Trophoblast cell (in vitro differentiated cells and primary cell): ENCODE measurements around the gene EFNA3.

Experiments used
- DNase-seq, 2 donors: peaks; one replicate each; pipeline ENCODE4 v3.0.0-alpha.2; 2016
- H2AFZ ChIP-seq: 2 replicates; pipeline ENCODE4 v1.6.1; 2013; ENCODE audit warnings: low read length, moderate library complexity, mild to moderate bottlenecking; ENCODE audit not compliant: insufficient read depth, poor library complexity
- H2AK5ac ChIP-seq: 2 replicates; pipeline ENCODE4 v1.6.1; 2013; ENCODE audit warnings: mild to moderate bottlenecking, low read length
- H2BK120ac ChIP-seq: 2 replicates; pipeline ENCODE4 v1.6.1; 2013; ENCODE audit warnings: low read length, mild to moderate bottlenecking, moderate library complexity; ENCODE audit not compliant: insufficient read depth, poor library complexity
- H2BK12ac ChIP-seq: 2 replicates; pipeline ENCODE4 v1.6.1; 2013; ENCODE audit warnings: mild to moderate bottlenecking, low read length, moderate library complexity
- H2BK5ac ChIP-seq: 2 replicates; pipeline ENCODE4 v1.6.1; 2013; ENCODE audit warnings: low read length, low read depth, moderate library complexity, mild to moderate bottlenecking; ENCODE audit not compliant: poor library complexity
- H3K14ac ChIP-seq: 2 replicates; pipeline ENCODE4 v1.6.1; 2013; ENCODE audit warnings: mild to moderate bottlenecking, low read length
- H3K18ac ChIP-seq: 2 replicates; pipeline ENCODE4 v1.6.1; 2013; ENCODE audit warnings: mild to moderate bottlenecking, low read length
- H3K23ac ChIP-seq: 2 replicates; pipeline ENCODE4 v1.6.1; 2013; ENCODE audit warnings: low read length
- H3K27ac ChIP-seq: 2 replicates; pipeline ENCODE4 v1.5.1; 2013; ENCODE audit warnings: low read depth, mild to moderate bottlenecking, inconsistent platforms, low read length, moderate library complexity
- H3K27me3 ChIP-seq: 2 replicates; pipeline ENCODE4 v1.6.1; 2013; ENCODE audit warnings: inconsistent platforms, mild to moderate bottlenecking, low read length, moderate library complexity; ENCODE audit not compliant: insufficient read depth
- H3K36me3 ChIP-seq, 2 experiments: 1 replicate in 1 of 2; 2 replicates in 1 of 2; pipeline ENCODE4 v1.6.1; 2013; ENCODE audit warnings: low read length in 2 of 2, mild to moderate bottlenecking in 2 of 2, moderate library complexity in 1 of 2; ENCODE audit not compliant: insufficient read depth in 2 of 2, control insufficient read depth in 1 of 2
- H3K4ac ChIP-seq: 2 replicates; pipeline ENCODE4 v1.6.1; 2013; ENCODE audit warnings: low read depth, mild to moderate bottlenecking, low read length, moderate library complexity
- H3K4me1 ChIP-seq, 2 experiments: 1 replicate in 1 of 2; 2 replicates in 1 of 2; pipeline ENCODE4 v1.6.1; 2013; ENCODE audit warnings: low read length in 2 of 2, mild to moderate bottlenecking in 2 of 2, moderate library complexity in 1 of 2; ENCODE audit not compliant: insufficient read depth in 2 of 2, control insufficient read depth in 1 of 2
- H3K4me2 ChIP-seq: 2 replicates; pipeline ENCODE4 v1.6.1; 2013; ENCODE audit warnings: inconsistent platforms, mild to moderate bottlenecking, low read length, moderate library complexity
- H3K4me3 ChIP-seq: 2 replicates; pipeline ENCODE4 v1.5.1; 2013; ENCODE audit warnings: mild to moderate bottlenecking, low read depth, low read length, inconsistent platforms
- H3K79me1 ChIP-seq: one replicate; pipeline ENCODE4 v1.6.1; 2013; ENCODE audit warnings: low read length
- H3K79me2 ChIP-seq: 2 replicates; pipeline ENCODE4 v1.6.1; 2013; ENCODE audit warnings: low read length, mild to moderate bottlenecking; ENCODE audit not compliant: control insufficient read depth, insufficient read depth, poor library complexity
- H3K9ac ChIP-seq: 2 replicates; pipeline ENCODE4 v1.6.1; 2013; ENCODE audit warnings: mild to moderate bottlenecking, low read length
- H3K9me3 ChIP-seq: 2 replicates; pipeline ENCODE4 v1.6.1; 2013; ENCODE audit warnings: low read depth, mild to moderate bottlenecking, control low read depth, inconsistent platforms, low read length; ENCODE audit not compliant: insufficient read depth
- H4K12ac ChIP-seq: 2 replicates; pipeline ENCODE4 v1.6.1; 2013; ENCODE audit warnings: low read depth, mild to moderate bottlenecking, low read length, moderate library complexity
- H4K8ac ChIP-seq: 2 replicates; pipeline ENCODE4 v1.6.1; 2013; ENCODE audit warnings: low read depth, mild to moderate bottlenecking, low read length, moderate library complexity
- H4K91ac ChIP-seq: one replicate; pipeline ENCODE4 v1.6.1; 2013; ENCODE audit warnings: low read depth, mild to moderate bottlenecking, low read length, moderate library complexity
- WGBS: extraction: QIAGEN DNeasy Blood & Tissue Kit; methylation state at CpG from one replicate; pipeline ENCODE4 v1.1.7; 2013; ENCODE audit warnings: missing lambda C conversion rate; ENCODE audit not compliant: insufficient read length, insufficient coverage; ENCODE audit errors: extremely low coverage; 5-methylcytosine and 5-hydroxymethylcytosine counted together

EFNA3 gene

GRCh38 chr1:155064111-155064831, 14.4 kb upstream of the EFNA3 start:
- Histone ChIP-seq H3K4me2 (peak overlapping the region; percentile 77), H3K79me1 (peaks cover 6% of the 10 kb centered on the region), H3K27me3 (no peaks in the 10 kb centered on the region), H4K91ac (peak overlapping the region; percentile 82), H2AK5ac (peak overlapping the region; percentile 26), H3K9me3 (no peaks in the 10 kb centered on the region), H2BK120ac (peak overlapping the region; percentile 49), H3K23ac (no peak overlapping the region), H3K27ac (peak overlapping the region; percentile 84), H3K14ac (peak overlapping the region; percentile 29), H4K8ac (peak overlapping the region; percentile 53), H3K4me3 (peak overlapping the region; percentile 95), H3K79me2 (peaks cover 5% of the 10 kb centered on the region), H3K4ac (peak overlapping the region; percentile 82), H2BK12ac (no peak overlapping the region), H3K9ac (peak overlapping the region; percentile 77), H3K18ac (peak overlapping the region; percentile 74), H2BK5ac (peak overlapping the region; percentile 38), H2AFZ (peak overlapping the region; percentile 56), H3K4me1 (peaks cover 7 to 12% of the 10 kb centered on the region in 2 experiments), H3K36me3 (peaks cover 19 to 22% of the 10 kb centered on the region in 2 experiments), H4K12ac (peak overlapping the region; percentile 56)
- DNase-seq = peak; percentile 66 to 67
- no CpG with 5 or more reads among the region's 14 CpGs for WGBS

GRCh38 chr1:155064832-155065429, 13.7 kb upstream of the EFNA3 start:
- no peak overlapping the region for H4K8ac ChIP-seq
- H2BK12ac ChIP-seq = no peak overlapping the region
- no peak overlapping the region for H4K12ac ChIP-seq
- no peak overlapping the region for H2BK5ac ChIP-seq
- no peaks in the 10 kb centered on the region for H3K27me3 ChIP-seq
- WGBS = no CpG with 5 or more reads among the region's 5 CpGs
- H3K9ac ChIP-seq = no peak overlapping the region
- peaks cover 6% of the 10 kb centered on the region for H3K79me1 ChIP-seq
- no peak overlapping the region for H3K4ac ChIP-seq
- H3K4me2 ChIP-seq = no peak overlapping the region
- H2BK120ac ChIP-seq = no peak overlapping the region
- peaks cover 7 to 12% of the 10 kb centered on the region in 2 experiments for H3K4me1 ChIP-seq
- no peak overlapping the region for H3K18ac ChIP-seq
- H2AK5ac ChIP-seq = no peak overlapping the region
- no peak overlapping the region for H3K14ac ChIP-seq
- H4K91ac ChIP-seq = no peak overlapping the region
- DNase-seq = no peak
- H3K36me3 ChIP-seq = peaks cover 23 to 25% of the 10 kb centered on the region in 2 experiments
- H3K9me3 ChIP-seq = no peaks in the 10 kb centered on the region
- peaks cover 5% of the 10 kb centered on the region for H3K79me2 ChIP-seq
- no peak overlapping the region for H3K27ac ChIP-seq
- no peak overlapping the region for H2AFZ ChIP-seq
- no peak overlapping the region for H3K4me3 ChIP-seq
- no peak overlapping the region for H3K23ac ChIP-seq

DNA sequence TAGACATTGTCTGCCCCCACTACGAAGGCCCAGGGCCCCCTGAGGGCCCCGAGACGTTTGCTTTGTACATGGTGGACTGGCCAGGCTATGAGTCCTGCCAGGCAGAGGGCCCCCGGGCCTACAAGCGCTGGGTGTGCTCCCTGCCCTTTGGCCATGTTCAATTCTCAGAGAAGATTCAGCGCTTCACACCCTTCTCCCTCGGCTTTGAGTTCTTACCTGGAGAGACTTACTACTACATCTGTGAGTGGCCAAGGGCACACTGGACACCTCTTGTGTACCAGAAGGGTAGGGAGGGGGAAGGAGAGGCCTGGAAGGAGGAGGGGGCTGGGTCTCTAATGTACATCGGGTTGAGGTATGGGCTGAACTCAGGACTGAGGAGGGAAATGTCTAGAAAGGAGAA, 11.9 kb upstream of the EFNA3 start:
- Histone ChIP-seq H2BK12ac (no peak overlapping the region), H3K36me3 (peaks cover 23 to 25% of the 10 kb centered on the region in 2 experiments), H3K27ac (no peak overlapping the region), H3K18ac (no peak overlapping the region), H3K9me3 (peaks cover 3% of the 10 kb centered on the region), H4K8ac (no peak overlapping the region), H3K4me2 (no peak overlapping the region), H3K4me1 (peaks cover 11 to 22% of the 10 kb centered on the region in 2 experiments), H3K27me3 (peaks cover 10% of the 10 kb centered on the region), H4K91ac (no peak overlapping the region), H2BK5ac (no peak overlapping the region), H3K4ac (no peak overlapping the region), H3K14ac (no peak overlapping the region), H3K79me1 (peaks cover 6% of the 10 kb centered on the region), H2BK120ac (no peak overlapping the region), H2AK5ac (no peak overlapping the region), H3K79me2 (peaks cover 5% of the 10 kb centered on the region), H3K23ac (no peak overlapping the region), H3K9ac (no peak overlapping the region), H3K4me3 (no peak overlapping the region), H4K12ac (no peak overlapping the region), H2AFZ (no peak overlapping the region)
- no CpG with 5 or more reads among the region's 8 CpGs for WGBS
- DNase-seq = no peak

- H3K9me3 ChIP-seq = peaks cover 5% of the 10 kb centered on the region
- H3K23ac ChIP-seq = no peak overlapping the region
- H3K79me2 ChIP-seq = peaks cover 5% of the 10 kb centered on the region
- no peak overlapping the region for H2BK12ac ChIP-seq
- no peak overlapping the region for H2AFZ ChIP-seq
- H2AK5ac ChIP-seq = no peak overlapping the region
- peaks cover 21% of the 10 kb centered on the region for H3K27me3 ChIP-seq
- H2BK120ac ChIP-seq = no peak overlapping the region
- H3K4ac ChIP-seq = no peak overlapping the region
- H3K4me3 ChIP-seq = no peak overlapping the region
- no peak for DNase-seq
- no peak overlapping the region for H3K14ac ChIP-seq
- H3K4me1 ChIP-seq = peaks cover 4 to 10% of the 10 kb centered on the region in 2 experiments
- no peak overlapping the region for H3K18ac ChIP-seq
- H4K8ac ChIP-seq = no peak overlapping the region
- no peak overlapping the region for H3K27ac ChIP-seq
- WGBS = no CpG with 5 or more reads among the region's 3 CpGs
- no peak overlapping the region for H3K4me2 ChIP-seq
- no peak overlapping the region for H2BK5ac ChIP-seq
- H3K79me1 ChIP-seq = peaks cover 6% of the 10 kb centered on the region
- peaks cover 23 to 25% of the 10 kb centered on the region in 2 experiments for H3K36me3 ChIP-seq
- H3K9ac ChIP-seq = no peak overlapping the region
- H4K91ac ChIP-seq = no peak overlapping the region
- H4K12ac ChIP-seq = no peak overlapping the region
Observed at GRCh38 chr1:155068599-155068998, 10.0 kb upstream of the EFNA3 start.
